Heart right ventricle (tissue), 16 donors: ENCODE data around the gene SARS2. TPM values are rescaled to one million over a fixed set of nuclear protein-coding genes. Genes with fewer than 3 reads are reported as not detected.

Source experiments
- ATAC-seq, 8 donors: fragments of 200-7000 bp; cut with Tn5 transposase; one replicate each; pipeline ENCODE4 v1.9.1; 2020; ENCODE audit warnings: mild to moderate bottlenecking in 8 of 8, moderate library complexity in 8 of 8, moderate number of reproducible peaks in 1 of 8
- DNase-seq, 2 donors: peaks; one replicate each; pipeline ENCODE4 v3.0.0-alpha.2; 2020
- H3K27ac ChIP-seq, 10 donors: fragments of 200-600 bp; sonication (generic) in 2 of 10; one replicate each; pipeline versions ENCODE4 v1.5.0 to v1.8.0; 2020 to 2022; ENCODE audit warnings: mild to moderate bottlenecking in 3 of 10
- H3K27me3 ChIP-seq, 7 donors: fragments of 200-600 bp; one replicate each; pipeline ENCODE4 v1.8.0; 2021 to 2022; ENCODE audit warnings: mild to moderate bottlenecking in 2 of 7
- H3K36me3 ChIP-seq, 9 donors: fragments of 200-600 bp; sonication (generic) in 1 of 9; one replicate each; pipeline versions ENCODE4 v1.5.0 to v1.8.0; 2020 to 2022; ENCODE audit warnings: mild to moderate bottlenecking in 2 of 9
- H3K4me1 ChIP-seq, 9 donors: fragments of 200-600 bp; sonication (generic) in 1 of 9; one replicate each; pipeline versions ENCODE4 v1.5.0 to v1.8.0; 2020 to 2022; ENCODE audit warnings: mild to moderate bottlenecking in 4 of 9
- H3K4me3 ChIP-seq, 10 donors: fragments of 200-600 bp; sonication (generic) in 2 of 10; one replicate each; pipeline versions ENCODE4 v1.5.0 to v1.8.0; 2020 to 2022; ENCODE audit warnings: mild to moderate bottlenecking in 7 of 10, moderate library complexity in 2 of 10
- H3K9me3 ChIP-seq, 11 donors: fragments of 200-600 bp in 10 of 11; sonication (generic) in 2 of 11; one replicate each; pipeline versions ENCODE4 v1.5.0 to v1.8.0; 2013 to 2022; ENCODE audit warnings: mild to moderate bottlenecking in 2 of 11, control low read depth in 1 of 11, moderate library complexity in 1 of 11
- WGBS, 2 donors: extraction: QIAGEN DNeasy Blood & Tissue Kit; methylation state at CpG; one replicate each; pipeline ENCODE4 v1.1.7; 2013; ENCODE audit warnings: inconsistent platforms in 1 of 2; 5-methylcytosine and 5-hydroxymethylcytosine counted together
- intact Hi-C, 10 donors: fragments of 100-400 bp; cut with DNase I; formaldehyde crosslinking; loops; one replicate each; pipeline versions ENCODE4 v1.11.1 to v1.14.2; 2022
- polyA plus RNA-seq, 2 donors: library from polyadenylated mRNA; stranded (reverse); fragments of 200-250 nt; gene quantifications; one replicate each; pipeline ENCODE4 v1.2.3, GENCODE V29; 2013
- total RNA-seq, 10 donors: library from RNA; stranded (reverse); fragmentation: NEBNext Ultra II Directional in 3 of 10; extraction: Animal tissue kit (Norgen Biotek cat#: 25700) in 3 of 10; gene quantifications; one replicate each; pipeline versions ENCODE4 v1.2.1 to v1.2.4, GENCODE V29; 2021 to 2023
- TF ChIP-seq, protein P1 (sequence below), 9 donors: fragments of 200-600 bp; sonication (generic) in 2 of 9; IDR thresholded peaks; one replicate each; pipeline versions ENCODE4 v1.5.0 to v1.8.0; 2021 to 2022; ENCODE audit warnings: antibody characterized with exemption in 9 of 9, mild to moderate bottlenecking in 5 of 9, moderate library complexity in 1 of 9
- donor health status: Arrhythmogenic right ventricular cardiomyopathy.
- donor health status: ischemic (EF 13 %, LVEDD 7.1; RV severe dilation, severe dysfunction).
- donor health status: healthy with polysubstance abuse.
- donor health status: DM: no; HTN: yes; CAD: no.
- donor health status: DM: no; HTN: no; CAD: no.
- donor health status: ischemic (EF 25% LVEDD 6.9; RV normal size, moderate dysfunction).
- donor health status: ischemic (EF 25% LVEDD 5.7; RV mildly dilated, moderate dysfunction).
- donor health status: healthy.
- donor health status: DM: yes; HTN: yes; CAD: no.
- donor health status: Ischemic cardiomyopathy.
- donor health status: ischemic (EF 35%, LVEDD 5.7; RV mildly dilated, moderate dysfunction).
- donor health status: nonischemic (EF 11% LVEDD 7.7; RV severe dilation, severe dysfunction).
- donor health status: DM: yes; HTN: yes; CAD: no.
- donor health status: PGD.
- donor health status: ischemic (EF 29% LVEDD 5.4; RV normal size, mild dysfunction).
- donor health status: nonischemic (EF 23%, LVEDD 6.1; RV moderate dilation, normal function).

The SARS2 gene
- total and polyA plus RNA-seq, 12 donors = 10.4 to 51.9 (median 18.9) TPM

DNA sequence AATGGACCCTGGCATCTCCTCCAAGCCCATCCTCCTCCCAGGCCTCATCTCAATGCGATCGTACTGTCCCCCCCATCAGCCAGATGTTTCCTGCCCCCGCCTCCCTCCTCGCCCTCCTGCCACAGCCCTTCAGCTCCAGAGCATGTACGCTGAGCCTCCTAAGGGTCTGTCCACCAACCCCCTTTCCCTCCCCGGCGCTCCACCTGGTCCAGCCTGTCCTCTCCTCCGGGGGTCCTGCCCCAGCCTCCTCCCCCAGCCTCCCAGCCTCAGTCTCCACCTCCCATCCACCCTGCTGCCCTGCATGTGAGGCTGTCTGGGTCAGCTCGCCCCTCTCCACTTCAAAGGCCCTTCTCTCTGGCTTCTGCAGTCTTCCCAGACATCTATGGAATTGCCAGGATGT lies 35.6 kb downstream of the SARS2 start:
- TF ChIP-seq, protein P1, sequence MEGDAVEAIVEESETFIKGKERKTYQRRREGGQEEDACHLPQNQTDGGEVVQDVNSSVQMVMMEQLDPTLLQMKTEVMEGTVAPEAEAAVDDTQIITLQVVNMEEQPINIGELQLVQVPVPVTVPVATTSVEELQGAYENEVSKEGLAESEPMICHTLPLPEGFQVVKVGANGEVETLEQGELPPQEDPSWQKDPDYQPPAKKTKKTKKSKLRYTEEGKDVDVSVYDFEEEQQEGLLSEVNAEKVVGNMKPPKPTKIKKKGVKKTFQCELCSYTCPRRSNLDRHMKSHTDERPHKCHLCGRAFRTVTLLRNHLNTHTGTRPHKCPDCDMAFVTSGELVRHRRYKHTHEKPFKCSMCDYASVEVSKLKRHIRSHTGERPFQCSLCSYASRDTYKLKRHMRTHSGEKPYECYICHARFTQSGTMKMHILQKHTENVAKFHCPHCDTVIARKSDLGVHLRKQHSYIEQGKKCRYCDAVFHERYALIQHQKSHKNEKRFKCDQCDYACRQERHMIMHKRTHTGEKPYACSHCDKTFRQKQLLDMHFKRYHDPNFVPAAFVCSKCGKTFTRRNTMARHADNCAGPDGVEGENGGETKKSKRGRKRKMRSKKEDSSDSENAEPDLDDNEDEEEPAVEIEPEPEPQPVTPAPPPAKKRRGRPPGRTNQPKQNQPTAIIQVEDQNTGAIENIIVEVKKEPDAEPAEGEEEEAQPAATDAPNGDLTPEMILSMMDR (IDR thresholded peaks at IDR 0.05) = no peak
- Histone ChIP-seq H3K4me1 (peaks cover 4 to 49% (median 33%) of the 10 kb centered on the region in 9 donors), H3K27me3 (no peaks in the 10 kb centered on the region), H3K4me3 (no peak overlapping the region), H3K27ac (no peak overlapping the region), H3K9me3 (no peaks in the 10 kb centered on the region), H3K36me3 (peaks cover 0 to 41% (median 0%) of the 10 kb centered on the region in 9 donors)
- DNase-seq (no peak), ATAC-seq (no peak)
- intact Hi-C loops = loop anchor here in 3 of 10 donors (5.0 to 10.0 kb wide), 2 partner anchors 43 to 270 kb away; no protein-coding TSS in a partner anchor
- 60 to 69% methylated on average over 9 of the region's 9 CpGs for WGBS, 2 donors

DNA sequence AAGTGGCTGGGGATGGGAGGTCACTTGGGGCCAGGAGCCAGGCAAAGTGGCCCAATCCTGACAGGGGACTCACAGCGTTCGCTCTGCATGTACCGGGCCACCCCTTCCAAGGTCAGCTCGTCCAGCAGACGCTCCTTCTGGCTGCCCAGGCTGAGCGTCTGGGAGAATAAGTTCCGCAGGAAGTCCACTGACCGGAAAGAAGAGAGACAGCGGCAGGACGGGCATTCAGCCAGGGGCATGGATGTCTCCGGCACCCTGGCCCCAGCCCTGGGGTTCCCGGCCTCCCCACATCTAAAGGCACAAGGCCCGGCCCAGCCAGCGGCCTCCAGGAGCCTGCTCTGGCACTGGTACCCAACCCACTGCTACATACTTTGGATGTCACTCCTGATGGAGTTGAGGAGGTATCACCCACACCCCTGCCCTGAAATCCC lies 37.2 kb downstream of the SARS2 start:
- intact Hi-C loops = loop anchor here in 1 of 10 donors (10.0 kb wide), 1 partner anchor 269 kb away; no protein-coding TSS in a partner anchor
- ATAC-seq (peak in 1 of 8 donors; percentile 13), DNase-seq (no peak)
- Histone ChIP-seq H3K27me3 (no peaks in the 10 kb centered on the region), H3K4me3 (no peak overlapping the region), H3K36me3 (peaks cover 0 to 57% (median 11%) of the 10 kb centered on the region in 9 donors), H3K4me1 (peaks cover 2 to 43% (median 27%) of the 10 kb centered on the region in 9 donors), H3K27ac (peak overlapping the region in 2 of 10 donors; percentile 26 to 29), H3K9me3 (no peaks in the 10 kb centered on the region)
- WGBS, 2 donors = 63 to 72% methylated on average over 14 of the region's 14 CpGs
- TF ChIP-seq, protein P1 (IDR thresholded peaks at IDR 0.05) = no peak

DNA sequence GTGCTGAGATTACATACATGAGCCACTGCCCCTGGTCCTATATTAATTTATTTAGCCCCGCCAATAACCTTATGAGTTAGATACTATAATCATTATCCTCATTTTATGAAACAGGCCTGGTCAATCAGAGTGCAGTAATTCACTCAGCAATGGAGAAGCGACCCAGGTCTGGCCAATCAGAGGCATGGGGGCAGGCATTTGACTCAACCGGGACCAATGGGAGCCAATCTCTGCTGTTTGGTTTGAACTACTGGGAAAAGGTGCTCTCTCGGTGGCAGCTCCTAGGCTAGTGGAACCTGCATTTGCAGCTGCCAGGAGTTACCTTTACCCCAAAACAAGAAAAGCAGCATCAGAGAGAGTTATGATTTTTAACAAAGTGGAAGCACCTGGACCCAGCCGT lies 37.7 kb downstream of the SARS2 start:
- Histone ChIP-seq H3K27me3 (no peaks in the 10 kb centered on the region), H3K9me3 (no peaks in the 10 kb centered on the region), H3K27ac (peak overlapping the region in 1 of 10 donors; percentile 26), H3K36me3 (peaks cover 0 to 62% (median 11%) of the 10 kb centered on the region in 9 donors), H3K4me1 (peaks cover 0 to 38% (median 22%) of the 10 kb centered on the region in 9 donors), H3K4me3 (no peak overlapping the region)
- DNase-seq (no peak), ATAC-seq (no peak)
- TF ChIP-seq, protein P1 (IDR thresholded peaks at IDR 0.05) = no peak
- 81 to 82% methylated on average over 5 of the region's 5 CpGs for WGBS, 2 donors
- intact Hi-C loops = loop anchor here in 1 of 10 donors (10.0 kb wide), 1 partner anchor 268 kb away; no protein-coding TSS in a partner anchor

DNA sequence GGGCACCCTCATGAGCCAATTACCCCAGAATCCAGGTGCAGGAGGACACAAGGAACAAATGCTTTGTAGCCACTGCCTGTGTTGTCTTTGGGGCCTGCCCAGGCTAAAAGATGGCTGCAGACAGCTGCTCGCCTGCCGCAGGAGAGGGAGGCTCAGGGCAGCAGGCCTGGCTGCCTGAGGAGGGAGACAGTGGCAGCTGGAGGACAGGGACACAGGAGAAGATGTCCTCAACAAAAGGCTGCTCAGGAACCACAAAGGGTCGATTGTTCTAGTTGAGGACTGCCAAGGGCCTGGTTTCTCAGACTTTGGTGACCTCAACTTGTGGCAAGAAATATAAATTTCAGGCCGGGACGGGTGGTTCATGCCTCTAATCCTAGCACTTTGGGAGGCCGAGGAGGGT lies 38.8 kb downstream of the SARS2 start:
- ATAC-seq = no peak
- peaks cover 0 to 73% (median 11%) of the 10 kb centered on the region in 9 donors for H3K36me3 ChIP-seq
- no peak for DNase-seq
- no peak overlapping the region for H3K4me3 ChIP-seq
- intact Hi-C loops = loop anchor here in 1 of 10 donors (10.0 kb wide), 1 partner anchor 267 kb away; no protein-coding TSS in a partner anchor
- H3K4me1 ChIP-seq = peaks cover 0 to 31% (median 15%) of the 10 kb centered on the region in 9 donors
- TF ChIP-seq, protein P1 (IDR thresholded peaks at IDR 0.05) = no peak
- no peaks in the 10 kb centered on the region for H3K27me3 ChIP-seq
- no peaks in the 10 kb centered on the region for H3K9me3 ChIP-seq
- 87 to 95% methylated on average over 6 of the region's 6 CpGs for WGBS, 2 donors
- peak overlapping the region in 1 of 10 donors; percentile 35 for H3K27ac ChIP-seq
